OCI-M2 (cell line): Measurements from ENCODE around the gene PRKCE.
"Not testable (repeated sequence)": the region's sequence is repeated elsewhere in the genome, so short reads cannot be mapped to it uniquely, and the experiment has no call there.

ENCODE experiments used
- DNase-seq: peaks from one replicate; lab custom pipeline; 2025; ENCODE audit not compliant: unreplicated experiment; lab: John Stamatoyannopoulos, UW

Gene PRKCE

GRCh38 chr2:45695480-45696007 is 44.1 kb downstream of the PRKCE start:
- not testable (repeated sequence) for DNase-seq

GRCh38 chr2:45696708-45697107 is 45.2 kb downstream of the PRKCE start:
- DNase-seq = no peak

DNA sequence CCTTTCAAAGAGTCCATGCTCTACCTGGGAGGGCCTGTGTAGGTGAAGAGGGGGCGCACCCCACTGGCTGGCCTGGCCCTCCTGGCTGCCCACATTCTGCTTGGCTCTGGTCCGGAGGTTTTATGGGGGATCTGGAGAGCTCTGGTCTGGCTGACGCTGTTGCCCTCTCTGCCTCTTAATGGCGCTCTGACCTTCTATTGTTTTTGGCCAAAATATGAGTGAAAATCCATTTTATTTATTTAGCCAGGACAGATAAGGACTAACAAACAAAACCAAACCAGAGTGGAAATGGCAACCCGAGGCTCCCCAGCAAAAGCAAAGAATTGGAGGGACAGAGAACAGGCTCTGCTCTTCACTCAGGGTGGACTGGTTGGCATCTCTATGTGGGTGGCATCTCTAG is 45.7 kb downstream of the PRKCE start:
- no peak for DNase-seq

GRCh38 chr2:45698554-45698953 is 47.1 kb downstream of the PRKCE start:
- no peak for DNase-seq

DNA sequence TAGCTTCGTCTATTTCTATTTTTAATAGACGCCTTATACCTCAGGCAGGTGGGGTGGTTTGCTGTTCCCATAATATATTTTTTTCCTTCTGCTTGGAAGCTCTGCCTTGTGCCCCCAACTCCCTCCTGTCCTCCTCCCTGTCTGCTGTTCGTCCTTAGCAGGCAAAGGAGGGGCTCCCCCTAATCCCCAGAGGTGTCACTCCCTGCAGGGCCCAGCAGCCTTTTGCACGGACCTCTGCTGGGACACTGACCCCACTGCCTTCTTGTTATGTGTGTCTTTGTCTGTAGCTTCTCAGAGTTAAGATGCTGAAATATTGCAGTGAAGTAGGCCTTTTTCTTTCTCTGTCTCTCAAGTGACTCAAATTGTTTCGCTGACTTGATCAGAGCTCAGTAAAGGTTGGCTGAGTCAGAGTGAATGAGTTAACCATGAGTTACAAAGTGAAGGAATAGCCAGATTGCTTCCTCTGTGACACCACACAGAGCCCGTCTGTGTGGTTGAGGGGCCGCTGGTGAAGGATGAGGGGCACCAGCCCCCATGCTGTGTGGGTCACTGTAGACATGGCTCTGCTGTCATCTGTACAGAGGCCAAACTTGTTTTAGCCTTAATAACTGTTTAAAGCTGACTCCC is 47.7 kb downstream of the PRKCE start:
- DNase-seq = no peak

DNA sequence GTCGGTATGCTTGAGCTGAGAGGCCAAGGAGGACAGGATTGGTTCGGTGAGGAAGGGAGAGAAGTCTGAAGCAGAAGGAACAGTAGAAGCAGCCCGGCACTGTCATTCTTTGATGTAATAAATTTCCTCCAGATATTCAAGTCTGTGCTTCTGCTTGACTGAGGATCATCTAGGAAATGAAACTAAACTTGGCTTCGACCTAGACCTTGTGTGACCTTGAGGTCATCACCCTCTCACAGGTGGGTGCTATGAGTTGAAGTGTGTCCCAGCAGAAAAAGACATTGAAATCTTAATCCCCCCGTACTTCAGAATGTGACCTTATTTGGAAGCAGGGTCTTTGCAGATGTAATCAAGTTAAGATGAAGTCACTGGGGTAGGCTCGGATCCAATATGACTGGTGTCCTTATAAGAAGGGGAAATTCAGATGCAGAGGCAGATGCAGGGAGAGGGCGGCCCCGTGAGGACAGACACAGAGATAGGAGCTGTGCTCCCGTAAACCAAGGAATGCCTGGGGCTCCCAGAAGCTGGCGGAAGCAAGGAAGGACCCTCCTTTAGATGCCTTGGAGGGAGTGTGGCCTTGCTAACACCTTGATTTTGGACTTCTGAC is 49.0 kb downstream of the PRKCE start:
- DNase-seq = no peak

GRCh38 chr2:45705233-45705632 is 53.8 kb downstream of the PRKCE start:
- DNase-seq = no peak

GRCh38 chr2:45706033-45706432 is 54.6 kb downstream of the PRKCE start:
- DNase-seq = no peak

- no peak for DNase-seq
Observed at GRCh38 chr2:45707006-45707405, 55.5 kb downstream of the PRKCE start.

DNA sequence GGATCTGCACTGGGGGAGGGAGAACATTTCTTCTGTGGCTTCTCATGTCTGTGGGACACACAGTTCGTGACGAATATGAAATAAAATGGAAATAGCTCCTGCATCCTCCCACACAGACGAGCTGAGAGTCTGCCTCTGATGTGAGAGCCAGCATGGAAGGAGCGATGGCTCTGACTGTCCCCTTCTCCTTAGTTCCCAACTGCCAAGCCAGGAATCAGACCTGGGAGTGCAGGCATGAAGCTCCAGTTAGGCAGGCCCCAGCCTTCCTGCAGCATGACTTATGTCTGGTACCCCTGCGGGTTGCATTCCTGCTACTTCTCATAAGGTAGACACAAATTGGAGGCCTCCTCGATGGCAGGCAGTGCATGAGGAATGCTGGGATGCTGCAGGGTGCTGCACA is 56.2 kb downstream of the PRKCE start:
- DNase-seq = no peak

- no peak for DNase-seq
Observed at GRCh38 chr2:45708501-45708900, 57.0 kb downstream of the PRKCE start.

DNA sequence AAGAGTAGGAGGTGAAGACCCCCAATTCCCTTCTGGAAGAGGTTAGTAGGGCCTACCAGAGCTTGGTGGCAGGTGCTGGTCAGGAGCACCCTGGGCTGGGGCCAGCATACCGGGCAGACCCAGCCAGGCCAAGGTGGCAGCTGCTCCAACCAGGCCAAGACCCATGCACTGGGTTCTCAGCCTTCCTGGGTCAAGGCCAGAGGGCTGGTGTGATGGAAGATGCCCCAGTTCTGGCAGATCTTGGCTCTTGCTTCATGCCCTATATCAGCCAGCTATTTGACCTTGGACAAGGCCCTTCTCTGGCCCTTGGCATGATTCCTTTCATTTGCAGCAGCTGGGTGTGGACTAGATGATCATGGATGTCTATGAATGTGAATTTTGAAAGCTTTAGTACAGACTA is 57.7 kb downstream of the PRKCE start:
- DNase-seq = no peak

DNA sequence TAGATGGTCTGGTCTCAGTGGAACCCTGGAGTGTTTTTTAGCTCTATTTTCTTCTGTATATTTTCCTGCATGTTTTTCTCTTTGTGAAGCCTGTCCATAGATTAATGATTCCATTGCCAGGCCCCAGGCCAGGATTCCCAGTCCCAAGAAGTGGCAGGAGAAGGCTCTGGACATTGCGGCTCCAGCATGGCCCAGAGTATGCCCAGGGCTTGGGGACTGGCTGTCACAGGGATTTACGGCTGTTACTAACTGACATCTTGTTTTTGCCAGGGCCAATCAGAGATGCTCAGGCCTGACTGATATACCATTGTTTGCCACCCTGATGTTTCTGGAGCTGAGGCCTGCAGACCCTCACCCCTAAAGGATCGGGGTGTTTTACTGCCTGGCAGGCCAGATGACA is 59.0 kb downstream of the PRKCE start:
- DNase-seq = no peak

- no peak for DNase-seq
Observed at GRCh38 chr2:45711224-45711623, 59.7 kb downstream of the PRKCE start.

DNA sequence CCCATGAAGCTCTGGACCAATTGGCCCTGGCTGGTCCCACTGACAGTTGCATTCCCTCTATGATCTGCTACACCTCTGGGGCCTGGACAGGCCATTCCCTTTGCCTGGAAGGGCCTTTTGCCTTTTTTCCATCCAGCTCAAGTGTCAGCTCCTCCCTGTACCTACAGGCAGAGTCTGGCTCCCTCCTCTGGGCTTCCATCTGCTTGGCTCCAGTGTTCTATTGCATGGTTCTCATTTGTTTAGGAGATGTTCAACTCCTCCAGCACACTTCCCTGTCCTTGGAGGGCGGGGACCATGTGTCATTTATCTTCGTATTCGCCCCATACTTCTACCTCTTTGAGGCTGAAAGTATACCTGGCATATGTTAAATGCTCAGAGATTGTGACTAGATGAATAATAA is 61.1 kb downstream of the PRKCE start:
- DNase-seq = no peak

DNA sequence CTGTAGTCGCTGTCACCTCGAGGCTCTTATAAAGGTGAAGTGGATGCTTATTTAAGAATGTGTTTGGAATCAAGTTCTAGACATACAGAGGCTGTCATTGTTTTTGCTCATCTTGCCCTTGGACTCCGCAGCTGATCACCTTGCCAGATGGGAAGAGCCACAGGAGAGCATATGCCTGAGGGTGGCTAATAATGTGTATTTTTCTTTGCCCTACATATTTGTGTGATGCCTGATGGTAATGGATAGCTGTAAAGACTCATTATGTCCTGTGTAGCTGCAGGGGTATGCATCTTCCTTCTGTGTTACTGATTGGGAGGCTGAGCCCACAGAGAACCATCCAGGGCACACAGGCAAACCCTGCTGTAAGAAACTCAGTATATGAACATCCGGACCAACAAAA is 61.7 kb downstream of the PRKCE start:
- no peak for DNase-seq

- no peak for DNase-seq
Observed at GRCh38 chr2:45713591-45713990, 62.1 kb downstream of the PRKCE start.

GRCh38 chr2:45714679-45715078 is 63.2 kb downstream of the PRKCE start:
- no peak for DNase-seq

DNA sequence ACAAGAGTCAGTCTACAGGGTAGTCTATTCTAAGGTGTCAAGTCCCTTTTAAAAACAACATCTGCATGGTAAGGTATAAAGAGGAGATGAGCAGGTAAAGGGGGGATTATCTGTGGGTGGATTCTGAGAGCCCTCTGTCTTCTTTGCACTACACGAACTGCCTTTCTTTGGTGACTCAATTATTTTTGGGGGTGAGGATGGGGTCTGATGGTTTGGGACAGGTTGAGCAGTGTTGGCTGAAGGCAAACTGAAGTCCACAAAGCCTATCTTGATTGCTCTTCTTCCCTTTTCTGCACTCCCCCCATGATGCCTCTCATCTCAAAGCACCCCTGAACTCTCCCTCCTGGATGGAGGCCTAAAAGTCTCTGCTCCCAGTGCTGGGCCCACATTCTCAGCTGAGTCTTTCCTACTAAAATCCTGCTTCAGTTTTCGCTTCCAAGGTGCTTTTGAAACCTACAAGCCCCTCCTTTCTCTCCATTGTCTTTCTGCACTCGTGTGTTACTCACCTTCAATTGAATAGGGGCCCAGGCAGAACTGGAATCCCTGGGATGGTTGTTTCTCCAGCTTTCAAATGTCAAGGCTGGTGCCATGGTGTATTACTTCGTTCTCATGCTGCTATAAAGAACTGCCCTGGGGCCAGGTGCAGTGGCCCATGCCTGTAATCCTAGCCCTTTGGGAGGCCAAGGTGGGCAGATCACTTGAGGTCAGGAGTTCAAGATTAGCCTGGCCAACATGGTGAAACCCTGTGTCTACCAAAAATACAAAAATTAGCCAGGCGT is 64.3 kb downstream of the PRKCE start:
- no peak for DNase-seq

DNA sequence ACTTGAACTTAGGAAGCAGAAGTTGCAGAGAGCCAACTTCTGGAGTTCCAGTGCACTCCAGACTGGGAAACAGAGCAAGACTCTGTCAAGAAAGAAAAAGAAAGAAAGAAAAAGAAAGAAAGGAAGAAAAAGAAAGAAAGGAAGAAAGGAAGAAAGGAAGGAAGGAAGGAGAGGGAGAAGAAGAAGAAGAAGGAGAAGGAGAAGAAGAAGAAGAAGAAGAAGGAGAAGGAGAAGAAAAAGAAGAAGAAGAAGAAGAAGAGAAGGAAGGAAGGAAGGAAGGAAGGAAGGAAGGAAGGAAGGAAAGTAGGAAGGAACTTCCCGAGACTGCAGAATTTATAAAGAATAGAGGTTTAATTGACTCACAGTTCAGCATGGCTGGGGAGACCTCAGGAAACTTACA is 65.0 kb downstream of the PRKCE start:
- DNase-seq = not testable (repeated sequence)

- no peak for DNase-seq
Observed at GRCh38 chr2:45716915-45717314, 65.4 kb downstream of the PRKCE start.

DNA sequence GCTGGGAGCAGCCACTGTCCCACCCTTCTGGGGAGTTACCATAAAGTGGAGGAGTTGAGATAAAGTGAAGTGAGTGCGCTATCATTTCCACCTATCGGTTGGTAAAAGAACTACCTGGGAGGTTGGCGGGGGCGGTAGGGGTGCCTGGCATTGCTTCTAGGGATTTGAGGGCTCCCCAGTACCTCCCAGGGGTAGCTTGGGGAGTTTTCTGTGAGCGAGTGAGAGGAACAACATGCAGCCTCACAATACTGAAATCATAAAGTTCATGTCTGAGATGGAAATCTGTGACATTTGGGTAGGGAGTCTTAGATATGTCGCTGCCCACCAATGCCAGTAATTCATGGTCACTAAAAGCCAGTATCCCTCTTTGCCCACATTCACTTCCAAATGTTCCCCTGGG is 68.7 kb downstream of the PRKCE start:
- DNase-seq = no peak
